CD4-positive, alpha-beta T cell (primary cell): ENCODE measurements around the gene OR4A47. TPM values are rescaled to one million over a fixed set of nuclear protein-coding genes. Genes with fewer than 3 reads are reported as not detected.

Source experiments
- ATAC-seq: fragments of 200-7000 bp; cut with Tn5 transposase; one replicate; pipeline ENCODE4 v1.10.0; 2022; ENCODE audit warnings: mild to moderate bottlenecking; ENCODE audit not compliant: poor library complexity
- CTCF ChIA-PET: fragments of 350-600 bp; sonication (Branson Sonifier 250); formaldehyde crosslinking; loops from one replicate; lab custom pipeline; 2021; ENCODE audit warnings: antibody characterized with exemption, inconsistent platforms; lab: Charles Lee
- POLR2A ChIA-PET: fragments of 350-600 bp; sonication (Branson Sonifier 250); formaldehyde crosslinking; loops from one replicate; lab custom pipeline; 2021; ENCODE audit warnings: antibody characterized with exemption, inconsistent platforms; lab: Charles Lee
- DNase-seq, 14 experiments: peaks; one replicate each; pipeline ENCODE4 v3.0.0-alpha.2; 2013 to 2020; ENCODE audit warnings: mixed read lengths in 2 of 14
- H3K27ac ChIP-seq, 2 donors: one replicate each; pipeline versions ENCODE4 v1.5.1 to v1.7.0; 2013; ENCODE audit warnings: low read length in 2 of 2, low read depth in 1 of 2, mild to moderate bottlenecking in 1 of 2
- H3K27me3 ChIP-seq, 2 experiments: 1 replicate in 1 of 2; 2 replicates in 1 of 2; pipeline versions ENCODE4 v1.6.1 to v1.7.0; 2013; ENCODE audit warnings: low read length in 2 of 2, control low read depth in 1 of 2, mild to moderate bottlenecking in 1 of 2, moderate library complexity in 1 of 2; ENCODE audit not compliant: insufficient read depth in 2 of 2, control insufficient read depth in 1 of 2
- H3K36me3 ChIP-seq: one replicate; pipeline ENCODE4 v1.6.1; 2013; ENCODE audit warnings: low read length, control low read depth; ENCODE audit not compliant: insufficient read depth
- H3K4me1 ChIP-seq: one replicate; pipeline ENCODE4 v1.6.1; 2013; ENCODE audit warnings: low read length, control low read depth; ENCODE audit not compliant: insufficient read depth
- H3K4me3 ChIP-seq: one replicate; pipeline ENCODE4 v1.5.1; 2013; ENCODE audit warnings: mild to moderate bottlenecking, low read length, moderate library complexity
- H3K9me3 ChIP-seq, 2 experiments: 1 replicate in 1 of 2; 2 replicates in 1 of 2; pipeline versions ENCODE4 v1.6.1 to v1.7.0; 2013; ENCODE audit warnings: low read length in 2 of 2, mild to moderate bottlenecking in 2 of 2, control low read depth in 1 of 2, moderate library complexity in 1 of 2; ENCODE audit not compliant: control insufficient read depth in 1 of 2, insufficient read depth in 1 of 2
- H3K27ac Mint-ChIP-seq: one replicate; pipeline ENCODE4 v1.8.0; 2020; ENCODE audit warnings: mixed read lengths
- H3K27me3 Mint-ChIP-seq: one replicate; pipeline ENCODE4 v1.8.0; 2021; ENCODE audit warnings: mixed read lengths
- H3K36me3 Mint-ChIP-seq: one replicate; pipeline ENCODE4 v1.8.0; 2021; ENCODE audit warnings: low read depth, mixed read lengths
- H3K4me1 Mint-ChIP-seq: one replicate; pipeline ENCODE4 v1.8.0; 2021; ENCODE audit warnings: low read depth, mixed read lengths
- H3K4me3 Mint-ChIP-seq: one replicate; pipeline ENCODE4 v1.8.0; 2020; ENCODE audit warnings: mild to moderate bottlenecking, mixed read lengths
- H3K9me3 Mint-ChIP-seq: one replicate; pipeline ENCODE4 v1.8.0; 2020; ENCODE audit warnings: mixed read lengths
- intact Hi-C, 2 experiments: fragments of 100-400 bp; cut with DNase I in 1 of 2; cut with micrococcal nuclease in 1 of 2; formaldehyde crosslinking; loops; one replicate each; pipeline versions ENCODE4 v1.15.1 to v1.9.0; 2023 to 2025; cut with DNase I, micrococcal nuclease
- total RNA-seq, 174 experiments: library from RNA in 2 of 174; stranded (reverse) in 2 of 174; gene quantifications; one replicate each; pipeline ENCODE4 v1.2.3 and lab custom pipeline; 2021 to 2026
- TF ChIP-seq, protein P1 (sequence below): fragments of 200-600 bp; IDR thresholded peaks from one replicate; pipeline ENCODE4 v1.8.0; 2022; ENCODE audit warnings: antibody characterized with exemption, mild to moderate bottlenecking

Gene OR4A47
- total RNA-seq, 2 experiments from 2014 or later: not detected

DNA sequence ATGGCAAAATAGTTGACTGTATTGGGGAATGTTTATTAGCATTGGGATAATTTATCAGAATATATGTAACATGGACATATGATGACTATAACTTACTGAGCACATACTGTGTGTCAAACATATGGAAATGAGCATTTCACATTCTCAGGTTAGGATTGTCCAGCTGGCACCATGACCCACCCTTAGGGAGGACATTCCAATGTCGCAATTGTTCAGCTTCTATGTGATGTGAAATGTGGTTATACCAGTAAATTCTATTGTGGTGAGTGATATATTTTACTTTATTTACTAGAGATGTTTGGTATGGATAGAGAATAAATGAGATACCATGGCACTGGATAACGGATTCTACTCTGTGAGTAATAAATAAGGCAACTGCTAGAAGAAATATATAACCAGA lies 50.4 kb downstream of the OR4A47 start:
- Mint-ChIP-seq H3K27ac (no peak overlapping the region), H3K4me1 (no peaks in the 10 kb centered on the region), H3K27me3 (no peaks in the 10 kb centered on the region), H3K36me3 (no peaks in the 10 kb centered on the region), H3K4me3 (no peak overlapping the region), H3K9me3 (peaks cover 9% of the 10 kb centered on the region)
- no peak overlapping the region for H3K4me3 ChIP-seq
- H3K4me1 ChIP-seq: no peaks in the 10 kb centered on the region
- H3K36me3 ChIP-seq: no peaks in the 10 kb centered on the region
- H3K9me3 ChIP-seq: no peaks in the 10 kb centered on the region
- ChIA-PET POLR2A (no interaction called here), CTCF (no interaction called here)
- intact Hi-C loops: loop anchor here in 1 of 2 experiments (10.0 kb wide), 1 partner anchor 56 kb away; no protein-coding TSS in a partner anchor
- TF ChIP-seq, protein P1, sequence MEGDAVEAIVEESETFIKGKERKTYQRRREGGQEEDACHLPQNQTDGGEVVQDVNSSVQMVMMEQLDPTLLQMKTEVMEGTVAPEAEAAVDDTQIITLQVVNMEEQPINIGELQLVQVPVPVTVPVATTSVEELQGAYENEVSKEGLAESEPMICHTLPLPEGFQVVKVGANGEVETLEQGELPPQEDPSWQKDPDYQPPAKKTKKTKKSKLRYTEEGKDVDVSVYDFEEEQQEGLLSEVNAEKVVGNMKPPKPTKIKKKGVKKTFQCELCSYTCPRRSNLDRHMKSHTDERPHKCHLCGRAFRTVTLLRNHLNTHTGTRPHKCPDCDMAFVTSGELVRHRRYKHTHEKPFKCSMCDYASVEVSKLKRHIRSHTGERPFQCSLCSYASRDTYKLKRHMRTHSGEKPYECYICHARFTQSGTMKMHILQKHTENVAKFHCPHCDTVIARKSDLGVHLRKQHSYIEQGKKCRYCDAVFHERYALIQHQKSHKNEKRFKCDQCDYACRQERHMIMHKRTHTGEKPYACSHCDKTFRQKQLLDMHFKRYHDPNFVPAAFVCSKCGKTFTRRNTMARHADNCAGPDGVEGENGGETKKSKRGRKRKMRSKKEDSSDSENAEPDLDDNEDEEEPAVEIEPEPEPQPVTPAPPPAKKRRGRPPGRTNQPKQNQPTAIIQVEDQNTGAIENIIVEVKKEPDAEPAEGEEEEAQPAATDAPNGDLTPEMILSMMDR: no peak
- DNase-seq (no peak), ATAC-seq (no peak)
- no peak overlapping the region for H3K27ac ChIP-seq
- H3K27me3 ChIP-seq: no peaks in the 10 kb centered on the region

Other genes with a start within 250 kb of the OR4A47 start
- gene OR4X2, start 243.7 kb upstream of the OR4A47 start, total RNA-seq: not detected
- gene OR4X1, start 224.9 kb upstream of the OR4A47 start, total RNA-seq: not detected
- not detected for gene OR4S1, start 182.6 kb upstream of the OR4A47 start, total RNA-seq
- gene OR4C3, start 163.9 kb upstream of the OR4A47 start, total RNA-seq: not detected
- not detected for gene OR4C5, start 122.3 kb upstream of the OR4A47 start, total RNA-seq